HG03025 (cell line): ENCODE data around the gene RASSF1.

ENCODE experiments used
- ATAC-seq: cut with Tn5 transposase; IDR thresholded peaks from one replicate; pipeline ENCODE4 v1.9.1; 2021; ENCODE audit warnings: mild to moderate bottlenecking, moderate library complexity; ENCODE audit not compliant: unreplicated experiment, low FRiP score

RASSF1 gene, protein sequence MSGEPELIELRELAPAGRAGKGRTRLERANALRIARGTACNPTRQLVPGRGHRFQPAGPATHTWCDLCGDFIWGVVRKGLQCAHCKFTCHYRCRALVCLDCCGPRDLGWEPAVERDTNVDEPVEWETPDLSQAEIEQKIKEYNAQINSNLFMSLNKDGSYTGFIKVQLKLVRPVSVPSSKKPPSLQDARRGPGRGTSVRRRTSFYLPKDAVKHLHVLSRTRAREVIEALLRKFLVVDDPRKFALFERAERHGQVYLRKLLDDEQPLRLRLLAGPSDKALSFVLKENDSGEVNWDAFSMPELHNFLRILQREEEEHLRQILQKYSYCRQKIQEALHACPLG

DNA sequence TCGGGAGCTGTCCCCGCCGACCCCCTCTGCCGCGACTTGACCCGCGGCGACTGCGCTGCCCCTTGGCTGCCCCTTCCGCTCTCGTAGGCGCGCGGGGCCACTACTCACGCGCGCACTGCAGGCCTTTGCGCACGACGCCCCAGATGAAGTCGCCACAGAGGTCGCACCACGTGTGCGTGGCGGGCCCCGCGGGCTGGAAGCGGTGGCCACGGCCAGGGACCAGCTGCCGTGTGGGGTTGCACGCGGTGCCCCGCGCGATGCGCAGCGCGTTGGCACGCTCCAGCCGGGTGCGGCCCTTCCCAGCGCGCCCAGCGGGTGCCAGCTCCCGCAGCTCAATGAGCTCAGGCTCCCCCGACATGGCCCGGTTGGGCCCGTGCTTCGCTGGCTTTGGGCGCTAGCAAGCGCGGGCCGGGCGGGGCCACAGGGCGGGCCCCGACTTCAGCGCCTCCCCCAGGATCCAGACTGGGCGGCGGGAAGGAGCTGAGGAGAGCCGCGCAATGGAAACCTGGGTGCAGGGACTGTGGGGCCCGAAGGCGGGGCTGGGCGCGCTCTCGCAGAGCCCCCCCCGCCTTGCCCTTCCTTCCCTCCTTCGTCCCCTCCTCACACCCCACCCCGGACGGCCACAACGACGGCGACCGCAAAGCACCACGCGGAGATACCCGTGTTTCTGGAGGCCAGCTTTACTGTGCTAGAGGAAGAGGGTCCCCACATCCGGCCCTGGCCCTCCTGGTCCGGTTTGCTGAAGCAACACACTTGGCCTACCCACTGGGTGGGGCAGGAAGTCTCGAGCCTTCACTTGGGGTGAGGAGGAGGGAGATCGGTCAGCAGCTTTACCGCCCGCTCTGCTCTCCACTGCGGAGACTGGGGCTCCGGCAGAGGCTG is at the start of gene RASSF1:
Gene RASSF1, minus strand, starts transcription at position 389 of the 882 bp plus-strand sequence. Its CDS starts 31 bp downstream, at position 358.
- no peak for ATAC-seq

DNA sequence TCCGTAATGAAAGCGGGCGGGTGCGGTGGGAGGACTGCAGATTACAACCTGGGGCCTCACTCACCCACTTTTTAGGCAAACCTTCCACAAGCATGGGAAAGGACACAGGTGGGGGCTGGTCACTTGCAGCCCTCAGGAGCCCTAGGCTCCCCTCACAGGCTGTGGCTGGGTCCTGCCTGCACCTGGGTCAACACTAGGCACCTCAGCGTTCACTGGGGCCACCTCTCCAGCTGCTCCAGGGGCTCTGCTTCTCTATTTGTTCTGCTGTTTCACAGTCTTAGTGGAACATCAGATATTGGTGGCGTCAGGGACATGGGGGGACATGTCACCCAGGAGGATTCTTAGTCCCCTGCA is 48.8 kb upstream of the RASSF1 start:
- ATAC-seq = no peak

DNA sequence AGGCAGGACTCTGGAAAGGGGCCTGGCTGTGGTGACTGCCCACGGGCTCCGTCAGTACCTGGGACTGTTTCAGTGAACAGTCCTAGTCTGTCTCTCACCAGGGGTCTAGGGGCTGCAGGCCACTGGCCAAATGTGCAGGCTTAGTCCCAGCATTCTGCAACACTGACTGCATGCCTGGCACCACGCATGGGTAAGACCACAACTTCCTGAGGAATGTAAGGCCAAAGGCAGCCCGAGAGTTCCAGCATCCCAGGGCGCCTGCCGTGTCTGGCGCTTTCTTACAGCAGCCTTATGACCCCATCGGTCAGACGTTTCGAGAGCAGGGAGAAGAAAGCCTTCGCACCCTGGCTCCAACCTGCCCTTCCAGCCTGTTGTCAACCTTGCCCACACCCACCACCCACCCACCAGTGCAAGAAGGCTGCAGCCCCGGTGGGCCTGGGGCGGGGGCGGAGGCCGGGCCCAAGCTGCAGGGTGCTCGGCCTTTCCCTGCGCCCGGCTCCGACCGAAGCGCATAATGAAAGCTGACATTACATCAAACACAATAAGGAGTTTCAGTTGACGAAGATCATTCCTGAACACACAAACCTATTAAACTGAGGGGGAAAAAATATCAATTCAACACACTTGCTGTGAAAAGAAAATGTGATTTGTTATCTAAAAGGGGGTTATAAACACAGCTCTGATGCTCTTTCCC is 48.2 kb upstream of the RASSF1 start:
- ATAC-seq = no peak

DNA sequence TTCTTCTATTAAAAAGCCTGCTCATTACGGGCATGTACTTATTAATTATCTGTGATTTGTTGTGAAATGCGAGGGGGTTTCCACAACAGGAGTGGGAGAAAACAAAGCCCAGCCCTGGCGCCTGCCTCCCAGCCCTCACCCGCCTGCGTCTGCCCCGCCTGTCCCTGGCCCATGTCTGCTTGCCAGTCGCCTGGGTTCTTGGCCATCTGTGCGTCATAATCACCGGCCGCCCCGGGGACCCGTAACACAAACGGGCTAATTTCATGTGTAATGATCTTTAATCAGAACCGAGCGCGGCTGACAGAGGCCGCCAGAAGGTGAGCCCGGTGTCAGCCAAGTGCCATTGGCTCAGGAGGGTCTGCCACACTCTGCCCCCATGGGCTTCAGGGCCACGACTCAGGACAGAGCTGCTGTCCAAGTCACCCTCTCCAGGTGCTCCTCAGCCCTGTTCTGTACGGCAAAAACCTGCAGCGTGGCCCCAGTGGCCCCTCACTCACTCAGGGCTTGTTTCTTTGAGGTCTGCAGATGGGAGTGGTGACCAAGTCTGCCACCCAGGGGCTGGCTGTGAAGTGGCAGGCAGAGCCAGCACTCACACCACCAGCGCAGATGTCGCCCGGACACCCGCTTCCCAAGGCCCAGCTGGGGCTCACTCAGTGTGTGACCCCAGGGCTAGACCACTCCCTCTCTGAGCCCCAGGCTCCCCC is 47.5 kb upstream of the RASSF1 start:
- no peak for ATAC-seq

DNA sequence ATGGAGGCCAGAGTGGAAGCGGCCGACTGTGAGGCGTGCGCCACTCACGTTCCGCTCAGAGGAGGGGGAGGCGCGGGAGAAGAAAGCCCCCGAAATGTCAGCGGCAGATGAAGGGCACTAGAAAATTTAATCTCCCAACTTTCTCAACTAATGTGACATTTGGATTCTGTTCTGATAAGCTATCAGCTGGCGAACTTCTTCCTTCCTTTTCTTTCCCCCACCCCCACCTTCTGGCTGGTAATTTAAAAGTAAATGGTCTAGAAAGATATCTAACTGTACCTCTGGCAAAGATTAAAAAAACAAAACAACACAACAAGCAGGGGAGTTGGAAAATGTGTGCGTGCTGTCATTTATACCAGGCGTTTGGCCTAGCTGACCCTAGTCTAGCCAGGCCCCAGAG is 45.1 kb upstream of the RASSF1 start:
- ATAC-seq = no peak

DNA sequence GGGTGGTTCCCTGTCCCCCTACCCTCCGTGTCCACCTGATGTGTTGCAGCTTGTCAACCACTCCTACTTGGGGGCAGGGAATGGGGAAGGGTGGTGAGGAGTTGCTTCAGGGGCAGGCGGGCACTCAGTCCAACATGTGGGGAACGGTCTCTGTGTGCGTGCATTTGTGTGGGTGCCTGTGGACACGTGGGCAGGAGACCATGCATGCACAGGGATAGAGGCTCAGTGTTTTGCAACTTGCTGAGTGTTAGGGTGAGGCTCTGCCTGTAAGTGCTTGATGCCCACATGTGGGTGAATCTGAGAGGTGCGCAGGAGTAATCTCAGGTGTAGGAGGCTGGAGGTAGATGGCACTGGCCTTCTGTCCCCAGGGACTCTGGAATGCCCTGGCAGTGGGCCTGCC is 43.1 kb upstream of the RASSF1 start:
- no peak for ATAC-seq

DNA sequence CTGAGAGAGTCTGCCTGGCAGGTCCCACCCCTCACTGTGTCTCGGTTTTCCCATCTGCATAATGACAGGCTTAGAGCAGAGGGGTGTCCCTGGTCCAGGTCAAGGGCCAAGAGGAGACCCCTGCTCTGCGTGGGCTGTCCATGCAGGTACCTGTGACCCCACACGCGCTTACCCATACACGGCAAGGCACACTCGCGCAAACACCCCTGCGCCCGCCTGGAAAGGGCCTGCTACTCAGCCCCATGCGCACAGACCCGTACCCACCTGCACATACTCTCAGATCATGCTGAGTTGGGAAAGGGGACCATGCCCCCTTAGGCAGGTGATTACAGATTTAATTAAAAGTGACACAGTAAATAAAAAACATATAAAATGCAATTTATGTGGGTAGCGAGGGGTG is 42.1 kb upstream of the RASSF1 start:
- ATAC-seq = no peak

DNA sequence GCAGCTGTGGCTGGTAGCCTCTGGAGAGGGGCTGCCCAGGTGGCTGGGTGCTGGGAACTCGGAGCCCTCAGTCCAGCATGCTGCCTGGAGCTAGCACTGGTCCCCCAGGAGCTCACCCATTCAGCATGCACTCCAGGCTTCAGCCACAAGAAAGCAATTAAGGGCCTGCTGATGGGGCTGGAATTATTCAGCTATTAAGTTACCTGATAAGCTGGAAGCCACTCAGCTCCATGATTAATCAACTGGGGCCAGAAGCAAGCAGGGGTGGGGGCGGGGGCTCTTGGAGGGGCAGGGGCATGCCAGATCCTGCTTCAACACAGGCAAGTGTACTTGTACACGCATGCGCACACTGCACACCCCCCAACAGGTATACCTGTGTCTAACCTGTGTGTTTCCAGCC is 40.7 kb upstream of the RASSF1 start:
- no peak for ATAC-seq

DNA sequence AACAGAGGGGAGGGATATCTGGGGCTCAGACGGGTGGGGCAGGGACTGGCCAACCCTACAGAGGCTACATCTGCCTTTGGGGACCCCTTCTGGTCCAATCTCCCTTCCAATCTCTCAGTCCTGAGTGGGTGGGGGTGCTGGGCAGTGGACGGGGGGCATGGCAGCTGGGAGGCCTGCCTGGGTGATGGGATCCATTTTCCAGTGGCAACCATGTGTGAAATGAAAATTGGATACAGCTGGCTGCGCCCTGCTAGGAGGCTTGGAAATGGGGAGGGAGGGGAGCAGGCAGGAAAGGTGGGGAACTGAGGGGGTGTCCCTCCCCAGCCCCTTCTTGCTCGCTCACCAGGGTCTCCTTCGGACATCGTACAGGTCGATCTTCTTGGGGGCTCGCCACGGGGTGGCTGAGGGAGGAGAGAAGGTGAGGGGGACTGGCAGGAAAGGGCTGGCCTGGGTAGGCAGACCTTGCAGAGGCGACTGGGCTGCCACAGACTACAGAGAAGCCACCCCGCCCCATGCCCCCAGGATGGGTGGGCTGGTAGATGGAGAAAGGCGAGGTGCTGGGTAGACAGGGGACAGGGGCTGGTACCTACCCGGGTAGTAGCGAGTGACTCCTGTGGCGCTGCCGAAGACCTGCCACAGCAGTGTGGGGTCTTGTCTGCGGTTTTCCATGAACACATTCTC is 39.9 kb upstream of the RASSF1 start:
- ATAC-seq = no peak

DNA sequence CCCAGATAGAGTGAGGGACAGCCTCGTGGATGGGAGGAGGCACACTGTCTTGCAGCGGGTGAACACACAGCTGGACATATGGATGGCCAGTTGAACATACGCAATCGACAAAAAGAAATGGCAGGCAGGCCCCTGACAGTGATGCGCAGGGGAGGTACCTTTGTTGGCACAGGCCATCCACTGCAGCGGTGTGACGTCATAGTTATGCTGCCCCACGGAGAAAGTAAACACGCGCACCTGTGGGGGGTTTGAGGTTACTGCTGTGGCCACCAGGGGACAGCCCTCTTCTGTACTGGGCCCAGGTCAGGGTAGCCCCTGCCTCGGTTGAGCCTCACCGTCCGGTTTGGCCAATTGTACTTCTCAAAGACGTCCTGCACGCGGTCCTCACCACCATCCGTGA is 38.1 kb upstream of the RASSF1 start:
- ATAC-seq = no peak

DNA sequence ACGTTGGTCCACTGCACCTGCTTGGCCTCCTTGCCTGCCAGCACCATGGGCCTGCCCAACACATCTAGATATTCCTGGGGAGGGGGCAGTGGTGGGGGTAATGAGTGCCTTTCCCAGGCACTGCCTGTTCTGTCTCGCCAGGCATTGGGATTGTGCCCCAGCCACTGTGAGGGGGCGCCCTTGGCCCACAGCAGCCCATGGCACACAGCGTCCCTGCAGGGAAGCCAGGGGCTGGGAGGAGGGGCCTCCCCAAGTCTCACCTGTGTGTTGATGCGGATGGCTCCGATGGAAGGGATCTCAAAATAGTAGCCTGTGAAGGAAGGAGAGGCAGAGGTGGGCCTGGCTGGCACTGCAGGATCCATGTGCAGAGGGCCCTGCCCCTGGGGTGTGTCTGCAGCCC is 37.4 kb upstream of the RASSF1 start:
- ATAC-seq = no peak

DNA sequence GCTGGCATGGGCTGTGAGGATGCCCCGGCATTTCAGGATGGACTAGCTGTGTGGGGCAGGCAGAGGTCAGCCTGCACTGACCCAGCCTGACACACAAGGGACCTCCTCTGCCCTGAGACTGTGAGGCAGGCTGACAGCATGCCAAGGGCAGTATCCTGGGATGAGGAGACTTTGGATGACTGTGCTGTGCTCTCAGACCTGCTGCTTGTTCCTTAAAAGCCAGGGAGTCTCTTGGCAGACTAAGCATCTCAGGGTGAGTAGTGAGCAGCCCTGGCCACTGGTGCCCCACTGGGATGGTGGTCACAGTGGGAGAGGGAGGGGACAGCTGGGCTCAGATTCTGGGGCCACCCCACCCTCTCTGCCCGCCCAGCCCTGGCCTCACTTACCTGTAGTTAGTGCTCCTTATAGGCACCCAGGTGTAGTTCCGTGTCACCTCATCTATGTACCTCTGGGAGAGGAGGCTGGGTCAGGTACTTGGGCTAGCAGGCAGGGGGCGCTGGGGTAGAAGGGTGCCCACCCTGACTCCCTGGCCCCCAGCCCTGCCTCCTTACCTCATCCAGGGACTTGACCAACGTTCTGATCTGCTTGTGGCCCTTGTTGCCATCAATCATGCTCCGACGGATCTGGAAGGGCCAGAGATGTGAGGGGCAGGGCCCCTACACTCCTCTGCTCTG is 34.8 kb upstream of the RASSF1 start:
- ATAC-seq = no peak

DNA sequence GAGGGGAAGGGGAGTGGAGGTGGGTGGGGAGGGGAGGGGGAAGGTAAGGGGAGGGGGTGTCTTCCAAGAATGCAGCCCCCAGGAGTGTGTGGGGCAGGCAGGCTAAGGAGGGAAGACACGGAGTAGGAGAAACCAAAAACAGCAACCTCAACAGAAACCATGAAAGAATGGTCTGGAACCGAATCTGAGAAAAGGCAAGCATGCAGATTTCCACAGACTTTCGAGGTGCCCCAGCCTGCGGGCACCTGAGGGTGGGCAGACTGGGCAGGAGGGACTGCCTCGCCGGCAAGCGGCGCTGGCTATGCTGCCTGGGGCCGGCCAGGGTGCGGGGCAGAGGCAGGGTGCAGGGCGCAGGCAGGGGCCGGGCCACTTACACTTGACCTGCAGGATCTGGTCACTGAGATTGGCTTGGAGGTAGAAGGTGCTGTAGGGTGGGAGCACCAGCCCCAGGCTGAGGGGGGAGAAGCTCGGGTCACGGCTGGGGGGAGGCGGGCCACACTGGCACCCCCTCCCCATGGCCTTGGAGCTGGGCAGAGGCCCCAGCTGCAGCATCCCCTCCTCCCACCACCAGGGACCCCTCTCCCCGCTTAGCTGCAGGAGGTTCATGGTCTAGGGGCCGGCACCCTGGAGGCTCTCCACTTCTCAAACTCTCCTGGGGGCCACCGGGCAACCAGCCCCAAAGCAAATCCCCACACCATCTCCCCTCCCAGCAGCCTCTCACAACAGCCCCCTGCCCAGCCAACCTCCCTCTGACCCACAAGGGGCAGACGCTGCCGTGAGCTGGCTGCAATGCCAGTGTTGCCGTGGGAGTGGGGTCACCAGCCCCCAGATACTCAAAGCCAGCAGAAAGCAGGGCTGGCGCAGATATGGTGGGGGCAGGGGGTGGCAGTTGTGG is 34.0 kb upstream of the RASSF1 start:
- ATAC-seq = no peak

DNA sequence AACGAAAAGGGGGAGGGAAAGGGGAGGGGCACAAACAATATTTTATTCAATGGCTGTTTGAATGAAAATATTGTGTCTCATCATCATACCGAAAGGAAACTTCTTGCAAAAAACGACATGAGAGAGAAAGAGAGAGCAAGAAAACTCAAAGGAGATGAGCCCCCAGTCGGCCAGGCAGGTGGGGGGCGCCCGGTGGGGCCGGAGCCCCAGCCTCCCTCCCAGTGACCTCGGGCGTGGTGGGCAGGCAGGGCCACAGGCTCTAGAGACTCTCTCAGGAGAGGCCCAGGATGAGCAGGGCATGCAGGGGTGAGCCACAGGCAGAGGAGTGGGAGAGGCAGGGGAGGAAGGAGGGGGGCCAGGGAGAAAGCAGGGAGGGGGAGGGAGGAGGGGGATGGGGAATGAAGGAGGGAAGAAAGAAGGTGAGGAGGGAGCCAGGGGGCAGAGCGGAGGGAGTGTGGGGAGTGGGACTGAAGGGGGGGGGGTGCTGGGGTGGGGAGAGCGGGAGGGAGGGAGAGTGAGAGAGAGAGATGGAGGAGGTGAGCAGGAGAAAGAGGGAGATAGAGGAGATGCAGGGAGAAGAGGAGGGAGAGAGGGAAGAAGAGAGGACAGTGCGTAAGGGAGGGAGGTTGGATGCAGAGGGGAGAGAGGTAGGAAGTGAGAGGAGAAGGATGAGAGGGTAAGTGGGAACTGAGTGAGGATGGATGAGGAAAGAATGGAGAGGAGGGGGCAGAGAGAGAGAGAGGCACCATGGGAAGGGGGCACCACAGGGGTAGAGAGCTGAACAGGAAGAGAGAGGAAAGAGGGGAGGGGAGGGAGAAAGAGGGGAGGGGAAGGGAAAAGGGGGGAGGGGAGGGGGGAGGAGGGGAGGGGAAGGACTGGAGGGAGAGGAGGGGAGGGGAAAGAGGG is 32.8 kb upstream of the RASSF1 start:
- no peak for ATAC-seq

DNA sequence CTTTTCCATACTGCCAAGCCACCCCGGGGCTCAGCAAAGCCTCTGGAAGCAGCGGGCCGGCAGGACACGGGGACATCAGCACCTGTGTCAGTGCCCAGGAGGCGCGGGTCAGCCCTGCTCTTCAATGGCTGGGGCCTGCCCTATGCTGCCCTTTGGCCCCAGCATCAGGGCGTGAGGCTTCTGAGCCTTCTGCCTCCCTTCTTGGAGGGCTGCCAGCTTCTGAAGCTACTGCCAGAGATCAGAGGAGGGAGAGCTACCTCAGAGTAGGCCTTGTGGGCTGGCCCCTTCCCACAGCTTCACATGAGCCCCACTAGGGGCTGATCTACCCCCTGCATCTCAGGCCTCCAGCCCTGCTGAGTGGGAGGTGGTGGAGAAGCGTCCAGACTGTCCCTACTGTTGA is 31.7 kb upstream of the RASSF1 start:
- no peak for ATAC-seq

DNA sequence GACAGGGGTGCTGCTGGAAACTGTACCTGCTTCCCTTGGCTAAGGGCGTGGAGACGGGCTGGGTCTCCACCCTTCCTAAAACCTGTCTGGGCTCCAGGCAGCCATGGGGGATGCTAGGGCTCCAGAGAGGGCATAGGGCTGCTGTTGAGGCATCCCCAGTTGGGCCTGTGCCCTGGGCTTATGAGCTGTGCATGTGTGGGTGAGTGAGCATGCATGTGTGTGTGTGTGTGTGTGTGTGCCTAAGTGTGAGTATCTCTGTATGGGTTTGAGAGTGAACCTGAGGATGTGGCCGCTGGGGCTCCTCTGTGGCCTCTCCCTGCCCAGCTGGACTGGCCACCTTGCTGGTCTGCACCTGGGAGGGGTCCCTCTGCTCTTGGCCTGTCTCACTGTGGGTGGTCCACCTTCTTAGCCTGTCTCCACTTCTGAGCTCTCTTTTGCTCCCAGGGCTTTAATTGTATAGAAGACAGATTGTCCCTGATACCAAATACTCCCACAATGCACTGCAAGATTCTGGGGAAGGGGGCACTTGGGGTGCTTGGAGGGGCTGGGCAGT is 30.6 kb upstream of the RASSF1 start:
- ATAC-seq = no peak

DNA sequence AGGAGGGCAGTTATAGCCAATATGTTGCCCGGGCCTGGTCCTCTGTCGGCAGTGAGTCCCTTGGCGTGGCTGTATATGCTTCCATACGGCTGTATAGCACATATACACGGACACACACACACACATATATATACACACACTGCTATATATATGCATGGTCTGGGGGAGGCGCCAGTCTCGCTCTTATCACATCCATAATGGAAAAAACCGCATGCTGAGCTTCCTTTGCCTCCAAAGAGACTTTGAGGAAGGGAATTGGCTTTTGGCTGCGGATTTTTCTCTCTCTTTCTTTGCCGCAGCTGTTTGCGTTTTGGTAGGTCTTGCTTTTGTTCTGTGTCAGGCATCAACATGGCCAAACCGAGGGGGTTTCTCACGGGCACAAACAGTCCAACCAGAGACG is 30.0 kb upstream of the RASSF1 start:
- ATAC-seq = no peak
